Measurements from ENCODE around the gene IKBKE.

GRCh38 chr1:206441336-206441967 lies 28.8 kb upstream of the IKBKE start:
- TF ChIP-seq ZBTB7A (IDR thresholded peaks at IDR 0.05; ENCODE audit: low read depth) (no peak), RAD21 (IDR thresholded peaks at IDR 0.05; ENCODE audit: low read depth) (no peak), TEAD4 (IDR thresholded peaks at IDR 0.05) (no peak), EP300 (IDR thresholded peaks at IDR 0.05; ENCODE audit: borderline replicate concordance) (no peak), NFIC (IDR thresholded peaks at IDR 0.05) (no peak), EGR1 (IDR thresholded peaks at IDR 0.05) (no peak), CEBPB (IDR thresholded peaks at IDR 0.05) (no peak), REST (IDR thresholded peaks at IDR 0.05; ENCODE audit: low read depth) (no peak), YY1 (IDR thresholded peaks at IDR 0.05; ENCODE audit: low read depth) (no peak), FOXM1 (IDR thresholded peaks at IDR 0.05; ENCODE audit: borderline replicate concordance, low read depth) (no peak)
